Liver (tissue), 3 donors: ENCODE data around the gene HIPK3.

ENCODE experiments used
- EGR1 ChIP-seq, 2 donors: IDR thresholded peaks; 2 replicates each; pipeline ENCODE4 v1.6.1; 2016 to 2018; ENCODE audit warnings: antibody characterized with exemption in 2 of 2, low read depth in 2 of 2
- JUND ChIP-seq, 2 donors: IDR thresholded peaks; 2 replicates each; pipeline ENCODE4 v1.6.1; 2016; ENCODE audit warnings: antibody characterized with exemption in 2 of 2
- RAD21 ChIP-seq, 2 donors: IDR thresholded peaks; 2 replicates each; pipeline ENCODE4 v1.6.1; 2016; ENCODE audit warnings: antibody characterized with exemption in 2 of 2, mild to moderate bottlenecking in 2 of 2
- TAF1 ChIP-seq: conservative IDR thresholded peaks from 2 replicates; pipeline ENCODE4 v1.6.1; 2016; ENCODE audit warnings: antibody characterized with exemption, mild to moderate bottlenecking
- YY1 ChIP-seq: IDR thresholded peaks from 2 replicates; pipeline ENCODE4 v1.6.1; 2016; ENCODE audit warnings: antibody characterized with exemption, mild to moderate bottlenecking
- TF ChIP-seq, protein P1 (sequence below): fragments of 150-350 bp; IDR thresholded peaks from 2 replicates; pipeline ENCODE4 v1.5.1; 2017; ENCODE audit warnings: improper control_type of control experiment, low read depth, low read length; ENCODE audit not compliant: missing input control
- TF ChIP-seq, protein P2 (sequence below): IDR thresholded peaks from 2 replicates; pipeline ENCODE4 v1.6.1; 2016; ENCODE audit warnings: antibody characterized with exemption
- TF ChIP-seq, protein P3 (sequence below): IDR thresholded peaks from 2 replicates; pipeline ENCODE4 v1.6.1; 2016; ENCODE audit warnings: antibody characterized with exemption, mild to moderate bottlenecking
- TF ChIP-seq, protein P4 (sequence below): IDR thresholded peaks from 2 replicates; pipeline ENCODE4 v1.6.1; 2016; ENCODE audit warnings: antibody characterized with exemption
- donor health status: healthy.
- donor health status: healthy.

DNA sequence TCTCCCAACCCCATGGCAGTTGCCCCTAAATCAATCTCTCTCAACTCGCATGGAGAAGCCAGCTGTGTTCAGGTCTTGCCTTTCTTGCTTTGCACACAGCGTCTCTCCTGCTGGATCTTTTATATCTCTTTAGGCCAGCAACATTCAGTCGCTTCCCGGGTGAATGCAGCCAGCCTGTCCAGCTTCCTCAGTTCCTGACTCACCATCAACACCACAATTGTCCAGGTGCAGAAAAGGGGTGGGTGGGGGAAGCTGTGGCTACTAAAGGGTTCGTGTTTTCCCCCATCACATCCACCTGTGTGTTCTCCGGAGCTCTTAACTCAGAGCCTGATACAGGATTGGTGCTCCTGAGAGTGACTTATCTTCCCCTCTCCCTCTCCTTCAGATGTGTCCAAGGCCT lies 116.5 kb downstream of the HIPK3 start:
- TF ChIP-seq, protein P1, sequence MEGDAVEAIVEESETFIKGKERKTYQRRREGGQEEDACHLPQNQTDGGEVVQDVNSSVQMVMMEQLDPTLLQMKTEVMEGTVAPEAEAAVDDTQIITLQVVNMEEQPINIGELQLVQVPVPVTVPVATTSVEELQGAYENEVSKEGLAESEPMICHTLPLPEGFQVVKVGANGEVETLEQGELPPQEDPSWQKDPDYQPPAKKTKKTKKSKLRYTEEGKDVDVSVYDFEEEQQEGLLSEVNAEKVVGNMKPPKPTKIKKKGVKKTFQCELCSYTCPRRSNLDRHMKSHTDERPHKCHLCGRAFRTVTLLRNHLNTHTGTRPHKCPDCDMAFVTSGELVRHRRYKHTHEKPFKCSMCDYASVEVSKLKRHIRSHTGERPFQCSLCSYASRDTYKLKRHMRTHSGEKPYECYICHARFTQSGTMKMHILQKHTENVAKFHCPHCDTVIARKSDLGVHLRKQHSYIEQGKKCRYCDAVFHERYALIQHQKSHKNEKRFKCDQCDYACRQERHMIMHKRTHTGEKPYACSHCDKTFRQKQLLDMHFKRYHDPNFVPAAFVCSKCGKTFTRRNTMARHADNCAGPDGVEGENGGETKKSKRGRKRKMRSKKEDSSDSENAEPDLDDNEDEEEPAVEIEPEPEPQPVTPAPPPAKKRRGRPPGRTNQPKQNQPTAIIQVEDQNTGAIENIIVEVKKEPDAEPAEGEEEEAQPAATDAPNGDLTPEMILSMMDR = no peak
- TF ChIP-seq JUND (IDR thresholded peaks at IDR 0.05) = no peak
- TF ChIP-seq, protein P2, sequence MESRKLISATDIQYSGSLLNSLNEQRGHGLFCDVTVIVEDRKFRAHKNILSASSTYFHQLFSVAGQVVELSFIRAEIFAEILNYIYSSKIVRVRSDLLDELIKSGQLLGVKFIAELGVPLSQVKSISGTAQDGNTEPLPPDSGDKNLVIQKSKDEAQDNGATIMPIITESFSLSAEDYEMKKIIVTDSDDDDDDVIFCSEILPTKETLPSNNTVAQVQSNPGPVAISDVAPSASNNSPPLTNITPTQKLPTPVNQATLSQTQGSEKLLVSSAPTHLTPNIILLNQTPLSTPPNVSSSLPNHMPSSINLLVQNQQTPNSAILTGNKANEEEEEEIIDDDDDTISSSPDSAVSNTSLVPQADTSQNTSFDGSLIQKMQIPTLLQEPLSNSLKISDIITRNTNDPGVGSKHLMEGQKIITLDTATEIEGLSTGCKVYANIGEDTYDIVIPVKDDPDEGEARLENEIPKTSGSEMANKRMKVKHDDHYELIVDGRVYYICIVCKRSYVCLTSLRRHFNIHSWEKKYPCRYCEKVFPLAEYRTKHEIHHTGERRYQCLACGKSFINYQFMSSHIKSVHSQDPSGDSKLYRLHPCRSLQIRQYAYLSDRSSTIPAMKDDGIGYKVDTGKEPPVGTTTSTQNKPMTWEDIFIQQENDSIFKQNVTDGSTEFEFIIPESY = no peak
- no peak for TF ChIP-seq TAF1
- TF ChIP-seq, protein P3, sequence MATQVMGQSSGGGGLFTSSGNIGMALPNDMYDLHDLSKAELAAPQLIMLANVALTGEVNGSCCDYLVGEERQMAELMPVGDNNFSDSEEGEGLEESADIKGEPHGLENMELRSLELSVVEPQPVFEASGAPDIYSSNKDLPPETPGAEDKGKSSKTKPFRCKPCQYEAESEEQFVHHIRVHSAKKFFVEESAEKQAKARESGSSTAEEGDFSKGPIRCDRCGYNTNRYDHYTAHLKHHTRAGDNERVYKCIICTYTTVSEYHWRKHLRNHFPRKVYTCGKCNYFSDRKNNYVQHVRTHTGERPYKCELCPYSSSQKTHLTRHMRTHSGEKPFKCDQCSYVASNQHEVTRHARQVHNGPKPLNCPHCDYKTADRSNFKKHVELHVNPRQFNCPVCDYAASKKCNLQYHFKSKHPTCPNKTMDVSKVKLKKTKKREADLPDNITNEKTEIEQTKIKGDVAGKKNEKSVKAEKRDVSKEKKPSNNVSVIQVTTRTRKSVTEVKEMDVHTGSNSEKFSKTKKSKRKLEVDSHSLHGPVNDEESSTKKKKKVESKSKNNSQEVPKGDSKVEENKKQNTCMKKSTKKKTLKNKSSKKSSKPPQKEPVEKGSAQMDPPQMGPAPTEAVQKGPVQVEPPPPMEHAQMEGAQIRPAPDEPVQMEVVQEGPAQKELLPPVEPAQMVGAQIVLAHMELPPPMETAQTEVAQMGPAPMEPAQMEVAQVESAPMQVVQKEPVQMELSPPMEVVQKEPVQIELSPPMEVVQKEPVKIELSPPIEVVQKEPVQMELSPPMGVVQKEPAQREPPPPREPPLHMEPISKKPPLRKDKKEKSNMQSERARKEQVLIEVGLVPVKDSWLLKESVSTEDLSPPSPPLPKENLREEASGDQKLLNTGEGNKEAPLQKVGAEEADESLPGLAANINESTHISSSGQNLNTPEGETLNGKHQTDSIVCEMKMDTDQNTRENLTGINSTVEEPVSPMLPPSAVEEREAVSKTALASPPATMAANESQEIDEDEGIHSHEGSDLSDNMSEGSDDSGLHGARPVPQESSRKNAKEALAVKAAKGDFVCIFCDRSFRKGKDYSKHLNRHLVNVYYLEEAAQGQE = no peak
- no peak for TF ChIP-seq YY1
- TF ChIP-seq, protein P4, sequence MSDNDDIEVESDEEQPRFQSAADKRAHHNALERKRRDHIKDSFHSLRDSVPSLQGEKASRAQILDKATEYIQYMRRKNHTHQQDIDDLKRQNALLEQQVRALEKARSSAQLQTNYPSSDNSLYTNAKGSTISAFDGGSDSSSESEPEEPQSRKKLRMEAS = no peak
- no peak for TF ChIP-seq EGR1 (IDR thresholded peaks at IDR 0.05; ENCODE audit: low read depth in 2 of 2)
- no peak for TF ChIP-seq RAD21 (IDR thresholded peaks at IDR 0.05)
